A549 (cell line): ENCODE measurements around the gene GPRIN2.

ENCODE experiments used
- CTCF ChIP-seq: fragments of >200 bp; sonication (Bioruptor Twin); formaldehyde crosslinking; IDR thresholded peaks from 3 replicates; pipeline ENCODE4 v1.5.1; 2016
- E2F6 ChIP-seq: IDR thresholded peaks from 2 replicates; pipeline ENCODE4 v1.6.1; 2012; ENCODE audit warnings: low read depth, borderline replicate concordance
- KDM1A ChIP-seq: fragments of 200-600 bp; sonication (generic); IDR thresholded peaks from 2 replicates; pipeline ENCODE4 v1.6.1; 2016; ENCODE audit warnings: low read depth, mild to moderate bottlenecking
- POLR2A ChIP-seq: IDR thresholded peaks from 2 replicates; pipeline ENCODE4 v1.6.1; 2012; ENCODE audit warnings: mild to moderate bottlenecking, low read length
- RAD21 ChIP-seq, 2 experiments: fragments of >200 bp in 1 of 2; sonication (Bioruptor Twin) in 1 of 2; formaldehyde crosslinking in 1 of 2; IDR thresholded peaks in 1 of 2; conservative IDR thresholded peaks in 1 of 2; 2 replicates in 1 of 2; 3 replicates in 1 of 2; pipeline ENCODE4 v1.6.1; 2012 to 2018; ENCODE audit warnings: inconsistent platforms in 1 of 2
- RARB ChIP-seq: fragments of 250-450 bp; sonication (Bioruptor Pico); IDR thresholded peaks from 2 replicates; pipeline ENCODE4 v1.8.0; 2021; ENCODE audit warnings: mild to moderate bottlenecking, moderate library complexity
- TFCP2L1 ChIP-seq: fragments of 250-450 bp; sonication (Bioruptor Pico); IDR thresholded peaks from 2 replicates; pipeline ENCODE4 v1.5.0; 2021; ENCODE audit warnings: mild to moderate bottlenecking

- TF ChIP-seq CTCF (no peak), POLR2A (no peak), RARB (no peak), KDM1A (no peak), E2F6 (no peak), RAD21 (conservative IDR thresholded peaks at IDR 0.05 in 1 of 2, IDR thresholded peaks at IDR 0.05 in 1 of 2) (no peak), TFCP2L1 (no peak)
These were observed 4.5 kb downstream of the GPRIN2 start for GRCh38 chr10:46551701-46552525.
